Endothelial cell of umbilical vein (primary cell): ENCODE measurements around the gene GSE1. TPM values are rescaled to one million over a fixed set of nuclear protein-coding genes. Genes with fewer than 3 reads are reported as not detected.

Experiments used
- BruUV-seq: library from RNA; stranded (reverse); fragments of 400-500 nt; replicated peaks from 2 replicates; lab custom pipeline; 2021; lab: Mats Ljungman, UMichigan
- CTCF ChIA-PET: fragments of 300-600, 350-600 bp; sonication (Branson Sonifier 250); formaldehyde crosslinking; loops from one replicate; lab custom pipeline; 2021; ENCODE audit warnings: antibody characterized with exemption, inconsistent platforms; lab: Charles Lee
- POLR2A ChIA-PET: fragments of 300-600, 350-600 bp; sonication (Branson Sonifier 250); formaldehyde crosslinking; loops from one replicate; lab custom pipeline; 2021; ENCODE audit warnings: antibody characterized with exemption, inconsistent platforms; lab: Charles Lee
- DNase-seq: peaks from one replicate; pipeline ENCODE4 v3.0.0-alpha.2; 2011; ENCODE audit warnings: low read depth, low spot score
- FAIRE-seq: peaks from 2 replicates; lab custom pipeline; 2011; peaks lifted over from hg19 to GRCh38; lab: Jason Lieb, UNC
- H2AFZ ChIP-seq: 2 replicates; pipeline ENCODE4 v1.6.0; 2012; ENCODE audit warnings: low read depth, low read length, control low read depth, inconsistent platforms
- H3K27ac ChIP-seq: 2 replicates; pipeline ENCODE4 v1.5.1; 2011; ENCODE audit warnings: low read depth, mild to moderate bottlenecking, control low read depth, low read length, moderate library complexity; ENCODE audit not compliant: insufficient read depth
- H3K27me3 ChIP-seq, 2 experiments: 2 replicates each; pipeline versions ENCODE4 v1.6.0 to v1.6.1; 2011; ENCODE audit warnings: low read length in 2 of 2, mixed read lengths in 1 of 2; ENCODE audit not compliant: control insufficient read depth in 2 of 2, insufficient read depth in 2 of 2
- H3K36me3 ChIP-seq, 2 experiments: 2 replicates in 1 of 2; 3 replicates in 1 of 2; pipeline ENCODE4 v1.5.1; 2011; ENCODE audit warnings: low read length in 2 of 2, mild to moderate bottlenecking in 1 of 2, moderate library complexity in 1 of 2; ENCODE audit not compliant: control insufficient read depth in 2 of 2, insufficient read depth in 2 of 2; ENCODE audit errors: extremely low read depth in 1 of 2
- H3K4me1 ChIP-seq: 3 replicates; pipeline ENCODE4 v1.5.1; 2011; ENCODE audit warnings: mild to moderate bottlenecking, low read length; ENCODE audit not compliant: control insufficient read depth, insufficient read depth; ENCODE audit errors: extremely low read depth
- H3K4me2 ChIP-seq: 2 replicates; pipeline ENCODE4 v1.6.1; 2011; ENCODE audit warnings: low read length, control low read depth, mixed read lengths; ENCODE audit not compliant: insufficient read depth
- H3K4me3 ChIP-seq, 3 experiments: fragments of 200-600 bp in 1 of 3; sonication (generic), shearing (Covaris generic) in 1 of 3; replicated peaks in 1 of 3; 2 replicates each; pipeline ENCODE4 v1.5.1; 2011 to 2016; ENCODE audit warnings: control low read depth in 3 of 3, low read length in 3 of 3, mild to moderate bottlenecking in 2 of 3, inconsistent platforms in 1 of 3, low read depth in 1 of 3, moderate library complexity in 1 of 3; ENCODE audit not compliant: insufficient read depth in 1 of 3
- H3K79me2 ChIP-seq: 2 replicates; pipeline ENCODE4 v1.6.0; 2012; ENCODE audit warnings: low read length, inconsistent platforms; ENCODE audit not compliant: control insufficient read depth, insufficient read depth
- H3K9ac ChIP-seq: replicated peaks from 2 replicates; pipeline ENCODE3; 2011; ENCODE audit warnings: low read length, control low read depth; ENCODE audit not compliant: insufficient read depth; ENCODE audit errors: extremely low read depth
- H3K9me1 ChIP-seq: replicated peaks from 3 replicates; pipeline ENCODE4 v1.6.0; 2011; ENCODE audit warnings: mild to moderate bottlenecking, low read length; ENCODE audit not compliant: control insufficient read depth, insufficient read depth; ENCODE audit errors: extremely low read depth
- H3K9me3 ChIP-seq: replicated peaks from 2 replicates; pipeline ENCODE4 v1.5.1; 2012; ENCODE audit warnings: low read length, inconsistent platforms; ENCODE audit not compliant: control insufficient read depth, insufficient read depth
- H4K20me1 ChIP-seq: replicated peaks from 2 replicates; pipeline ENCODE3; 2011; ENCODE audit warnings: mild to moderate bottlenecking, low read length; ENCODE audit not compliant: control insufficient read depth, insufficient read depth; ENCODE audit errors: extremely low read depth
- CTCF ChIP-seq, 2 donors: IDR thresholded peaks; 1 replicate in 1 of 2; 2 replicates in 1 of 2; pipeline ENCODE4 v1.5.1; 2011; ENCODE audit warnings: low read length in 2 of 2, mild to moderate bottlenecking in 2 of 2, moderate library complexity in 2 of 2, control low read depth in 1 of 2, inconsistent platforms in 1 of 2, low read depth in 1 of 2; ENCODE audit not compliant: insufficient read depth in 1 of 2; ENCODE audit errors: extremely low read depth in 1 of 2
- EZH2 ChIP-seq: IDR thresholded peaks from 2 replicates; pipeline ENCODE4 v1.6.1; 2012; ENCODE audit warnings: borderline replicate concordance, low read depth, mild to moderate bottlenecking, moderate library complexity, low read length, inconsistent platforms; ENCODE audit not compliant: severe bottlenecking
- FOS ChIP-seq: IDR thresholded peaks from 2 replicates; pipeline ENCODE4 v1.6.1; 2011; ENCODE audit warnings: mild to moderate bottlenecking, low read length, moderate library complexity, borderline replicate concordance; ENCODE audit not compliant: insufficient read depth
- GATA2 ChIP-seq: IDR thresholded peaks from 2 replicates; pipeline ENCODE4 v1.7.0; 2011; ENCODE audit warnings: low read depth, mild to moderate bottlenecking, moderate library complexity, mixed read lengths, low read length; ENCODE audit not compliant: insufficient read length, insufficient read depth
- JUN ChIP-seq: IDR thresholded peaks from 2 replicates; pipeline ENCODE4 v1.6.1; 2011; ENCODE audit warnings: borderline replicate concordance, low read depth; ENCODE audit not compliant: insufficient read length, insufficient read depth
- MAX ChIP-seq: IDR thresholded peaks from 2 replicates; pipeline ENCODE4 v1.6.1; 2011; ENCODE audit not compliant: insufficient read depth, insufficient read length
- MYC ChIP-seq: IDR thresholded peaks from one replicate; pipeline ENCODE4 v1.6.1; 2011; ENCODE audit warnings: mild to moderate bottlenecking, low read depth, low read length
- POLR2A ChIP-seq: IDR thresholded peaks from 2 replicates; pipeline ENCODE4 v1.6.1; 2012; ENCODE audit warnings: low read depth, mild to moderate bottlenecking, control low read depth, low read length
- POLR2AphosphoS5 ChIP-seq: IDR thresholded peaks from 2 replicates; pipeline ENCODE4 v1.6.1; 2012; ENCODE audit warnings: low read depth, mild to moderate bottlenecking, control low read depth, low read length, moderate library complexity; ENCODE audit not compliant: insufficient read depth
- dilution Hi-C: fragments of 300-500 bp; cut with MboI; formaldehyde crosslinking; loops from one replicate; pipeline ENCODE4 v1.15.0; 2019; ENCODE audit warnings: low sequenced_read_pairs; ENCODE audit not compliant: extremely low pct_ligation_motif_present
- intact Hi-C: fragments of 100-400 bp; cut with micrococcal nuclease; formaldehyde crosslinking; loops from one replicate; pipeline ENCODE4 v1.10.0; 2022
- polyA plus RNA-seq, 4 experiments: library from polyadenylated mRNA; depleted of rRNA in 3 of 4; stranded (reverse) in 3 of 4; unstranded in 1 of 4; fragments of >200 nt; gene quantifications; 2 replicates each; pipeline versions ENCODE4 v1.2.1 to v1.2.3, GENCODE V29; 2011 to 2012; ENCODE audit warnings: missing spikeins in 1 of 4
- total RNA-seq: library from RNA; stranded (reverse); gene quantifications from 2 replicates; pipeline ENCODE4 v1.2.3, GENCODE V29; 2021

Gene GSE1
- total and polyA plus RNA-seq, 2 donors (not counting 3 experiments of a cell fraction or from before 2014, with no cell fraction given): 4.2 to 18.3 TPM

- Histone ChIP-seq H2AFZ (no peak overlapping the region), H3K27ac (no peak overlapping the region), H3K9me1 (no peaks in the 10 kb centered on the region), H3K4me2 (no peak overlapping the region), H3K9ac (no peak overlapping the region), H4K20me1 (no peaks in the 10 kb centered on the region), H3K9me3 (no peaks in the 10 kb centered on the region), H3K27me3 (no peaks in the 10 kb centered on the region), H3K4me1 (no peaks in the 10 kb centered on the region), H3K4me3 (no peak overlapping the region), H3K79me2 (no peaks in the 10 kb centered on the region), H3K36me3 (no peaks in the 10 kb centered on the region)
- BruUV-seq: no TSS peak
- no peak for FAIRE-seq
- DNase-seq: no peak
- TF ChIP-seq EZH2 (no peak), MAX (no peak), MYC (no peak), FOS (no peak), POLR2A (no peak), CTCF (IDR thresholded peaks at IDR 0.05; ENCODE audit: extremely low read depth in 1 of 2, insufficient read depth in 1 of 2, low read depth in 1 of 2, low read length in 2 of 2) (no peak), GATA2 (no peak), JUN (no peak), POLR2AphosphoS5 (no peak)
- dilution Hi-C loops: no loop called here
- ChIA-PET POLR2A (no interaction called here), CTCF (no interaction called here)
- intact Hi-C loops: no loop called here
Observed at GRCh38 chr16:85633438-85633743, 20.3 kb downstream of the GSE1 start.
